HCT116 (cell line): Measurements from ENCODE around the gene DNM3. TPM values are rescaled to one million over a fixed set of nuclear protein-coding genes. Genes with fewer than 3 reads are reported as not detected.

ENCODE experiments used
- ATAC-seq: fragments of 200-7000 bp; cut with Tn5 transposase; 2 replicates; pipeline ENCODE4 v1.9.1; 2020; ENCODE audit warnings: mild to moderate bottlenecking, moderate library complexity
- BruUV-seq: library from RNA; stranded (reverse); fragments of 400-500 nt; replicated peaks from 2 replicates; lab custom pipeline; 2021; lab: Mats Ljungman, UMichigan
- CTCF ChIA-PET: fragments of 300-600 bp; sonication (Branson Sonifier 250); formaldehyde crosslinking; loops from one replicate; lab custom pipeline; 2021; ENCODE audit warnings: antibody characterized with exemption; lab: Charles Lee
- POLR2A ChIA-PET: fragments of 300-600, 350-600 bp; sonication (Branson Sonifier 250); formaldehyde crosslinking; loops from one replicate; lab custom pipeline; 2021; ENCODE audit warnings: antibody characterized with exemption; lab: Charles Lee
- RAD21 ChIA-PET, 2 experiments: fragments of 300-600 bp; sonication (Branson Sonifier 250); formaldehyde crosslinking; loops; one replicate each; lab custom pipeline; 2023; ENCODE audit warnings: low total read pairs in 2 of 2; ENCODE audit not compliant: uncharacterized antibody in 2 of 2, unreplicated experiment in 2 of 2, low non-redundant PET in 1 of 2; lab: Charles Lee
- DNase-seq: peaks from one replicate; pipeline ENCODE4 v3.0.0-alpha.2; 2010; ENCODE audit warnings: low read depth, low spot score
- H2AFZ ChIP-seq: fragments of 200-600 bp; shearing (Covaris generic), sonication (generic); 2 replicates; pipeline ENCODE4 v1.6.1; 2017; ENCODE audit warnings: low read depth, mixed run types, mixed read lengths, antibody characterized with exemption, low read length; ENCODE audit not compliant: poor library complexity, severe bottlenecking
- H3K27ac ChIP-seq: 2 replicates; pipeline ENCODE4 v1.5.1; 2012; ENCODE audit warnings: low read depth, low read length
- H3K27me3 ChIP-seq: fragments of 200-600 bp; sonication (generic); 2 replicates; pipeline ENCODE4 v1.6.1; 2016; ENCODE audit warnings: mixed run types, low read length, mixed read lengths; ENCODE audit not compliant: insufficient read depth
- H3K36me3 ChIP-seq, 2 experiments: fragments of 200-500 bp in 1 of 2; fragments of 200-600 bp in 1 of 2; sonication (Bioruptor generic) in 1 of 2; sonication (generic) in 1 of 2; 2 replicates each; pipeline versions ENCODE4 v1.5.1 to v1.6.1; 2014 to 2016; ENCODE audit warnings: low read length in 2 of 2, inconsistent platforms in 1 of 2, mixed read lengths in 1 of 2, mixed run types in 1 of 2; ENCODE audit not compliant: insufficient read depth in 2 of 2, control insufficient read depth in 1 of 2
- H3K4me1 ChIP-seq, 2 experiments: fragments of 200-600 bp in 1 of 2; sonication (generic) in 1 of 2; 2 replicates each; pipeline versions ENCODE4 v1.5.1 to v1.6.1; 2012 to 2017; ENCODE audit warnings: low read length in 2 of 2, inconsistent platforms in 1 of 2, mild to moderate bottlenecking in 1 of 2, mixed read lengths in 1 of 2, mixed run types in 1 of 2, moderate library complexity in 1 of 2; ENCODE audit not compliant: insufficient read depth in 2 of 2, control insufficient read depth in 1 of 2
- H3K4me2 ChIP-seq: fragments of 200-600 bp; sonication (generic); 2 replicates; pipeline ENCODE4 v1.6.1; 2017; ENCODE audit warnings: mixed run types, low read length, mixed read lengths
- H3K4me3 ChIP-seq, 2 experiments: fragments of 200-600 bp in 1 of 2; sonication (generic) in 1 of 2; replicated peaks in 1 of 2; 2 replicates each; pipeline ENCODE4 v1.5.1; 2011 to 2016; ENCODE audit warnings: low read length in 2 of 2, control low read depth in 1 of 2, low read depth in 1 of 2, mild to moderate bottlenecking in 1 of 2, mixed read lengths in 1 of 2, mixed run types in 1 of 2
- H3K79me2 ChIP-seq: fragments of 200-600 bp; sonication (generic); 2 replicates; pipeline ENCODE4 v1.6.1; 2017; ENCODE audit warnings: mild to moderate bottlenecking, mixed run types, low read length, moderate library complexity, mixed read lengths; ENCODE audit not compliant: insufficient read depth
- H3K9ac ChIP-seq: fragments of 200-600 bp; sonication (generic); 2 replicates; pipeline ENCODE4 v1.6.1; 2016; ENCODE audit warnings: low read length, mixed read lengths
- H3K9me2 ChIP-seq: fragments of 200-600 bp; sonication (generic), shearing (Covaris generic); 2 replicates; pipeline ENCODE4 v1.6.1; 2017; ENCODE audit warnings: mixed run types, mild to moderate bottlenecking, moderate library complexity; ENCODE audit not compliant: insufficient read depth
- H3K9me3 ChIP-seq, 2 experiments: fragments of 200-500 bp in 1 of 2; fragments of 200-600 bp in 1 of 2; sonication (Bioruptor generic) in 1 of 2; sonication (generic) in 1 of 2; 2 replicates each; pipeline ENCODE4 v1.6.1; 2014 to 2017; ENCODE audit warnings: low read length in 2 of 2, mixed read lengths in 2 of 2, inconsistent platforms in 1 of 2, low read depth in 1 of 2, mild to moderate bottlenecking in 1 of 2, mixed run types in 1 of 2, moderate library complexity in 1 of 2; ENCODE audit not compliant: control insufficient read depth in 1 of 2, insufficient read depth in 1 of 2
- H4K20me1 ChIP-seq: fragments of 200-600 bp; sonication (generic), shearing (Covaris generic); 2 replicates; pipeline ENCODE4 v1.6.1; 2017; ENCODE audit warnings: mixed run types, mild to moderate bottlenecking, moderate library complexity; ENCODE audit not compliant: insufficient read depth
- CBX3 ChIP-seq: IDR thresholded peaks from 2 replicates; pipeline ENCODE4 v1.6.1; 2012; ENCODE audit warnings: low read depth
- CEBPB ChIP-seq: IDR thresholded peaks from 2 replicates; pipeline ENCODE4 v1.6.1; 2012; ENCODE audit warnings: low read depth
- CTCF ChIP-seq, 3 experiments: fragments of 200-600 bp in 1 of 3; sonication (generic) in 1 of 3; IDR thresholded peaks in 2 of 3; conservative IDR thresholded peaks in 1 of 3; 2 replicates each; pipeline ENCODE4 v1.5.1; 2012 to 2017; ENCODE audit warnings: low read depth in 2 of 3, low read length in 2 of 3, antibody characterized with exemption in 1 of 3, borderline replicate concordance in 1 of 3, control low read depth in 1 of 3, mild to moderate bottlenecking in 1 of 3, mixed read lengths in 1 of 3, mixed run types in 1 of 3, moderate library complexity in 1 of 3; ENCODE audit not compliant: insufficient read depth in 1 of 3
- EGR1 ChIP-seq: IDR thresholded peaks from 2 replicates; pipeline ENCODE4 v1.6.1; 2012; ENCODE audit warnings: low read depth
- ELF1 ChIP-seq: IDR thresholded peaks from 2 replicates; pipeline ENCODE4 v1.6.1; 2012; ENCODE audit warnings: low read depth, borderline replicate concordance
- EZH2phosphoT487 ChIP-seq: fragments of 200-600 bp; IDR thresholded peaks from 2 replicates; pipeline ENCODE4 v1.6.1; 2018; ENCODE audit warnings: antibody characterized with exemption, borderline replicate concordance
- FOSL1 ChIP-seq: IDR thresholded peaks from 2 replicates; pipeline ENCODE4 v1.6.1; 2012; ENCODE audit warnings: low read depth
- JUND ChIP-seq: IDR thresholded peaks from 2 replicates; pipeline ENCODE4 v1.6.1; 2012
- MAX ChIP-seq: IDR thresholded peaks from 2 replicates; pipeline ENCODE4 v1.6.1; 2012
- POLR2A ChIP-seq: IDR thresholded peaks from 2 replicates; pipeline ENCODE4 v1.7.0; 2011; ENCODE audit warnings: borderline replicate concordance; ENCODE audit not compliant: insufficient read depth, insufficient read length; ENCODE audit errors: extremely low read depth
- POLR2AphosphoS5 ChIP-seq: IDR thresholded peaks from 2 replicates; pipeline ENCODE4 v1.6.1; 2011; ENCODE audit warnings: mild to moderate bottlenecking, low read depth, low read length, moderate library complexity
- RAD21 ChIP-seq: IDR thresholded peaks from 2 replicates; pipeline ENCODE4 v1.6.1; 2012; ENCODE audit warnings: low read depth, mild to moderate bottlenecking
- SIN3A ChIP-seq: IDR thresholded peaks from 2 replicates; pipeline ENCODE4 v1.6.1; 2012; ENCODE audit warnings: low read depth
- SP1 ChIP-seq: IDR thresholded peaks from 2 replicates; pipeline ENCODE4 v1.6.1; 2012; ENCODE audit warnings: low read depth
- SRF ChIP-seq: IDR thresholded peaks from 2 replicates; pipeline ENCODE4 v1.6.1; 2012; ENCODE audit warnings: low read depth
- TCF7L2 ChIP-seq: IDR thresholded peaks from 2 replicates; pipeline ENCODE4 v1.7.0; 2011; ENCODE audit warnings: borderline replicate concordance, inconsistent platforms; ENCODE audit not compliant: insufficient read depth, insufficient read length; ENCODE audit errors: extremely low read depth
- YY1 ChIP-seq: IDR thresholded peaks from 2 replicates; pipeline ENCODE4 v1.6.1; 2011; ENCODE audit warnings: low read length, low read depth, moderate library complexity, mild to moderate bottlenecking; ENCODE audit not compliant: insufficient replicate concordance; ENCODE audit errors: extremely low read depth
- ZBTB33 ChIP-seq: IDR thresholded peaks from 2 replicates; pipeline ENCODE4 v1.6.1; 2011; ENCODE audit warnings: mild to moderate bottlenecking, low read length, moderate library complexity; ENCODE audit not compliant: insufficient replicate concordance; ENCODE audit errors: extremely low read depth
- ZFX ChIP-seq: fragments of 450-650 bp; IDR thresholded peaks from 2 replicates; pipeline ENCODE4 v1.6.1; 2017
- ZNF274 ChIP-seq: fragments of 200-500 bp; sonication (Bioruptor generic); IDR thresholded peaks from 2 replicates; pipeline ENCODE4 v1.6.1; 2014; ENCODE audit warnings: mild to moderate bottlenecking, low read depth, low read length, inconsistent platforms
- intact Hi-C: fragments of 100-400 bp; cut with micrococcal nuclease; formaldehyde crosslinking; loops from 2 replicates; pipeline ENCODE4 v1.10.0; 2022
- total RNA-seq: library from RNA; stranded (reverse); gene quantifications from one replicate; pipeline ENCODE4 v1.2.1, GENCODE V29; 2021; ENCODE audit not compliant: unreplicated experiment

DNM3 gene
- total RNA-seq, 1 experiment from 2014 or later = 3.1 TPM

GRCh38 chr1:172176206-172176605 lies 334.9 kb downstream of the DNM3 start:
- no TSS peak for BruUV-seq
- no peak overlapping the region for H3K9ac ChIP-seq
- ChIA-PET CTCF (no interaction called here), POLR2A (no interaction called here), RAD21 (no interaction called here)
- no peak overlapping the region for H3K27ac ChIP-seq
- no peaks in the 10 kb centered on the region for H3K79me2 ChIP-seq
- H3K9me3 ChIP-seq = no peaks in the 10 kb centered on the region
- H4K20me1 ChIP-seq = no peaks in the 10 kb centered on the region
- no peaks in the 10 kb centered on the region for H3K36me3 ChIP-seq
- no peaks in the 10 kb centered on the region for H3K4me1 ChIP-seq
- intact Hi-C loops = no loop called here
- H2AFZ ChIP-seq = no peak overlapping the region
- DNase-seq (no peak), ATAC-seq (no peak)
- no peak for TF ChIP-seq SP1
- no peak for TF ChIP-seq YY1
- no peak for TF ChIP-seq EZH2phosphoT487
- no peak for TF ChIP-seq POLR2AphosphoS5
- no peak for TF ChIP-seq ELF1
- no peak for TF ChIP-seq ZBTB33
- TF ChIP-seq MAX = no peak
- TF ChIP-seq POLR2A = no peak
- TF ChIP-seq FOSL1 = no peak
- TF ChIP-seq SRF = no peak
- no peak for TF ChIP-seq ZNF274
- no peak for TF ChIP-seq ZFX
- no peak for TF ChIP-seq EGR1
- no peak for TF ChIP-seq CTCF (IDR thresholded peaks at IDR 0.05 in 2 of 3, conservative IDR thresholded peaks at IDR 0.05 in 1 of 3; ENCODE audit: borderline replicate concordance in 1 of 3, insufficient read depth in 1 of 3, low read depth in 2 of 3, low read length in 2 of 3)
- no peak for TF ChIP-seq RAD21
- TF ChIP-seq SIN3A = no peak
- TF ChIP-seq JUND = no peak
- no peak for TF ChIP-seq TCF7L2
- no peak for TF ChIP-seq CEBPB
- TF ChIP-seq CBX3 = no peak
- H3K4me2 ChIP-seq = no peak overlapping the region
- H3K9me2 ChIP-seq = no peaks in the 10 kb centered on the region
- no peak overlapping the region for H3K4me3 ChIP-seq
- no peaks in the 10 kb centered on the region for H3K27me3 ChIP-seq
